HG03521 (cell line): ENCODE results near the gene NRXN3.

Source experiments
- ATAC-seq: cut with Tn5 transposase; IDR thresholded peaks from one replicate; pipeline ENCODE4 v1.9.1; 2021; ENCODE audit warnings: mild to moderate bottlenecking, moderate library complexity; ENCODE audit not compliant: unreplicated experiment

The NRXN3 gene

GRCh38 chr14:79543967-79544697 is 1374.0 kb downstream of the NRXN3 start:
- no peak for ATAC-seq

- no peak for ATAC-seq
These were observed 1374.5 kb downstream of the NRXN3 start for GRCh38 chr14:79544698-79545070.

- ATAC-seq: no peak
These were observed 1378.7 kb downstream of the NRXN3 start for GRCh38 chr14:79548836-79549235.

DNA sequence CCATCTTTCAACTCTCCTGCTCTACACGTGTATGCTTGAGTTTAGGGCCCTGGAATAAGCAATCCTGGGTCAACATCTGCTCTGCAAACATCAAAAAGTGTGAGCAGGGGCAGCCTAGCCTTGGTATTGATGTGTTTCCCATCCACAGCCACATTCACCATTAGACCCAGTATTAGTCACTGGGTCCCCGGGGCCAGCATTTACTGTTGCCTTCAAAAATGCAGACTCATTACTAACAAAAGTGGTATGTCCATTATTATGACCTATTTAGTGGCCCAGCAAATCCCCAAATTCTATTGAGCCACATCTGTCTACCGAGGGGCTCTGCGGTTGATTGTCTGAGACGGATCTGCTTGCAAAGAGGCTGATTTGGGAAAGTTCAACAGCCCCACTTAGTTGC is 1379.3 kb downstream of the NRXN3 start:
- ATAC-seq: no peak

GRCh38 chr14:79551523-79551922 is 1381.3 kb downstream of the NRXN3 start:
- no peak for ATAC-seq

GRCh38 chr14:79552778-79553177 is 1382.6 kb downstream of the NRXN3 start:
- no peak for ATAC-seq

DNA sequence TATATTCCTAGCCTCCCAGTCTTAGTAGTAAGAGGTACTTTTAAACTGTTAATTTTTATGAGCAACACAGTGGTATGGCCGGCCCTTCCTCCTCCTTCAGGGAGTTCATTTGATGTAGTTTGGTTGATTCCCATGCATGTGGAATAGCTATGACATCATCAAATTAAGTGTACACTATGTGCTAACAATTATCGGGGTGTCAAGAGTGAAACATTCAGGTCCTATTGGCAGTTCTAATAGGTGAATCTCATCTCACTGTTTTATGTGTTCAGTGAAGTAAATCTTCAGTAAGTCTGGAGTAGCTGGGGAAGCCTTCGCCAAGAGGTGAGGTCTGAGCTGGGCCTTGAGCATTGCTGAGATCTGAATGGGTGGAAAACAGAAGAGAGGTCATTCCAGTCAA is 1384.6 kb downstream of the NRXN3 start:
- ATAC-seq: no peak

- no peak for ATAC-seq
These were observed 1385.3 kb downstream of the NRXN3 start for GRCh38 chr14:79555429-79555828.

- ATAC-seq: no peak
These were observed 1387.1 kb downstream of the NRXN3 start for GRCh38 chr14:79557309-79557708.

GRCh38 chr14:79562185-79562584 is 1392.0 kb downstream of the NRXN3 start:
- ATAC-seq: no peak

GRCh38 chr14:79564371-79564770 is 1394.2 kb downstream of the NRXN3 start:
- ATAC-seq: no peak

GRCh38 chr14:79567306-79567705 is 1397.1 kb downstream of the NRXN3 start:
- no peak for ATAC-seq

DNA sequence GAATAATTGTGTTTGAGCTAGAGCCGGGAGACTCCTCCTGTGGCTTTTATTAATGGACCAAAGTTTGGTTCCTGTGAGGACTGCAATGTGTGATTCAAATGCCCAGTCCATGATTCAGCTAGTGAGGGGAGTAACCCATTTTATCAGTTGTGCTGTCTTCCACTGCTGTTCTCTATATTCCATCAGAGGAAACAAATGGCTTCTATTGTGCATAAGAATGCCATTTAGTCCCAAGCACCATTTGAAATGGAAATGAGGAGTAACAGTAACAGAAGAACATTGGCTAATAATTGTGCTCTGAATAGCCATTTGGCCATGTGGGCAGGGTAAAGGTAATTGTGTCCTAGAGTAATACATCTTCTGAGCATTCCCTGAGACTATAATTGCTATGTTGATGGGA is 1398.4 kb downstream of the NRXN3 start:
- ATAC-seq: no peak

- ATAC-seq: no peak
These were observed 1398.9 kb downstream of the NRXN3 start for GRCh38 chr14:79569072-79569471.

- ATAC-seq: no peak
These were observed 1400.5 kb downstream of the NRXN3 start for GRCh38 chr14:79570648-79571047.

GRCh38 chr14:79571366-79571765 is 1401.2 kb downstream of the NRXN3 start:
- ATAC-seq: no peak

- no peak for ATAC-seq
These were observed 1403.3 kb downstream of the NRXN3 start for GRCh38 chr14:79573486-79573885.

GRCh38 chr14:79575032-79575431 is 1404.9 kb downstream of the NRXN3 start:
- no peak for ATAC-seq

DNA sequence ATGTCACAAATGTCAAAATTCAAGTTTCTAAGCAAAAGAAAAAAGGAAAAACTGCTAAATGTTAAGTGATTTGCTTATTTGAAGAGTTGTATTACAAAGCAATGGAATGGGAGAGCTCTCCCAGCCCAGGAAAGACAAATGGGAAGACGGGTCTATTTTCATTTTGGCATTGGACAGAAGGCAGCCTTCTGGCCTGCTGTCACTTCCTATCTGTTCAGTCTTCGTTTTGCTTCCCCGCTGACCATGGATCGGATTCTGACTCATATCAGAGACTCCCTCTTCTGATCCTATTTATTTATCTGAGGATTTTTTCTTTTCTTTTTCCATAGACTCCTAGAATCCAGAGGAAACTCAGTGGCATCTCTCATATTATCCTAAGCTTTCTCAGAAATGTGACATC is 1406.3 kb downstream of the NRXN3 start:
- ATAC-seq: no peak

DNA sequence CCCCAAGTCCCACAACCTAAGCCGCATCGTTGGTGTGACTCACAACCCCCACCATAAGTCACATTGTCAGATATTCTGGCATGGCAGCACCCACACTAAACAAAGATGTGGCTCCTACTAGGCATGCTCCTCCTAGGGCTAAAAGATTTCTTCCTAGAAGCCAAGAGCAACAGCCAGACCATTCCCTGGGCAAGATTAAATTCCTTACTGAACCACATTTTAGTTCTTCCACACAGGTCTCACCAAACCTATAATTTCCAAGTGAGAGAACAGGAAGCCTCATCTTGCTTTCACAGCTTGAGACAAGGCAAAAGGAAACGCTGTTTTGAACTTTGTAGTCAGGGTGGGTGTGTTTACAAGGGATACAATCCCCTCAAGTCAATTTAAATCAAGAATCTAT is 1408.3 kb downstream of the NRXN3 start:
- ATAC-seq: no peak

DNA sequence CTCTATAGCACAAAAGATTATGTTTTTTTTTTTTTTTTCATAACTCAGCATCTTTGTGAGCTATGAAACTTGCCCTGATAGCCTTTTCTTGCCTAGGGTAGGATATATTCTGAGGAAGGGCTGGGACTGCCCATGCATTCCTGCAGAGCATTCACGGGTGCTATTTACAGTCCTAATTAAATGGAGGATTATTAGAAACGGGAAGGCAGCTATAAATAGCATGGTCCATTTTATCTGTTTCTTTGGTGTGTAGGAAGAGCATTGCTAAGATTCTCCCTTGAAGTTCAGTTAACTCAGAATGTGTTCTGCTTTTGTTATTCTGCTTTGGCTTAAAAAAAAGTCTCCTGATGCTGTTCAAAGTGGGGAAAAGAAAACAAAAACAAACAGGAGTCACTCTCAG is 1410.2 kb downstream of the NRXN3 start:
- no peak for ATAC-seq

- no peak for ATAC-seq
These were observed 1410.7 kb downstream of the NRXN3 start for GRCh38 chr14:79580906-79581305.

- ATAC-seq: no peak
These were observed 1411.9 kb downstream of the NRXN3 start for GRCh38 chr14:79581912-79582576.
